Stomach smooth muscle (tissue), 2 donors: ENCODE measurements around the gene UGT1A8.
"Not testable (repeated sequence)": the region's sequence is repeated elsewhere in the genome, so short reads cannot be mapped to it uniquely, and the experiment has no call there.

ENCODE experiments used
- H3K27ac ChIP-seq: one replicate; pipeline ENCODE4 v1.7.0; 2013; ENCODE audit warnings: mild to moderate bottlenecking, low read length, inconsistent platforms
- H3K27me3 ChIP-seq, 2 donors: one replicate each; pipeline ENCODE4 v1.7.0; 2013; ENCODE audit warnings: low read length in 2 of 2; ENCODE audit not compliant: insufficient read depth in 2 of 2, control insufficient read depth in 1 of 2
- H3K36me3 ChIP-seq, 2 donors: one replicate each; pipeline ENCODE4 v1.7.0; 2013; ENCODE audit warnings: low read length in 2 of 2; ENCODE audit not compliant: control insufficient read depth in 2 of 2, insufficient read depth in 2 of 2
- H3K4me1 ChIP-seq: one replicate; pipeline ENCODE4 v1.7.0; 2013; ENCODE audit warnings: low read length; ENCODE audit not compliant: control insufficient read depth, insufficient read depth
- H3K4me3 ChIP-seq, 2 donors: one replicate each; pipeline ENCODE4 v1.7.0; 2013; ENCODE audit warnings: low read length in 2 of 2
- H3K9ac ChIP-seq, 2 donors: one replicate each; pipeline ENCODE4 v1.7.0; 2013; ENCODE audit warnings: low read length in 2 of 2, mild to moderate bottlenecking in 1 of 2
- H3K9me3 ChIP-seq, 2 donors: one replicate each; pipeline ENCODE4 v1.7.0; 2013; ENCODE audit warnings: low read length in 2 of 2; ENCODE audit not compliant: control insufficient read depth in 2 of 2
- donor health status: healthy.
- donor health status: Pancreatic carcinoma.

Gene UGT1A8

GRCh38 chr2:233598952-233599351, 18.5 kb upstream of the UGT1A8 start:
- Histone ChIP-seq H3K9ac (no peak overlapping the region), H3K4me3 (no peak overlapping the region), H3K9me3 (no peaks in the 10 kb centered on the region), H3K27ac (no peak overlapping the region), H3K36me3 (no peaks in the 10 kb centered on the region), H3K27me3 (peaks cover 0 to 2% of the 10 kb centered on the region in 2 donors), H3K4me1 (peaks cover 2% of the 10 kb centered on the region)

GRCh38 chr2:233600386-233600785, 17.0 kb upstream of the UGT1A8 start:
- no peak overlapping the region for H3K27ac ChIP-seq
- H3K27me3 ChIP-seq = peaks cover 0 to 2% of the 10 kb centered on the region in 2 donors
- H3K9ac ChIP-seq = no peak overlapping the region
- peaks cover 2% of the 10 kb centered on the region for H3K4me1 ChIP-seq
- H3K4me3 ChIP-seq = no peak overlapping the region
- H3K36me3 ChIP-seq = no peaks in the 10 kb centered on the region
- no peaks in the 10 kb centered on the region for H3K9me3 ChIP-seq

- Histone ChIP-seq H3K36me3 (no peaks in the 10 kb centered on the region), H3K27me3 (peaks cover 0 to 2% of the 10 kb centered on the region in 2 donors), H3K4me1 (peaks cover 2% of the 10 kb centered on the region), H3K27ac (no peak overlapping the region), H3K9ac (no peak overlapping the region), H3K9me3 (no peaks in the 10 kb centered on the region), H3K4me3 (no peak overlapping the region)
Observed at GRCh38 chr2:233602076-233602475, 15.4 kb upstream of the UGT1A8 start.

GRCh38 chr2:233603520-233603919, 13.9 kb upstream of the UGT1A8 start:
- no peaks in the 10 kb centered on the region for H3K36me3 ChIP-seq
- H3K4me1 ChIP-seq = peaks cover 2% of the 10 kb centered on the region
- H3K27me3 ChIP-seq = peaks cover 0 to 2% of the 10 kb centered on the region in 2 donors
- H3K4me3 ChIP-seq = no peak overlapping the region
- no peak overlapping the region for H3K9ac ChIP-seq
- no peaks in the 10 kb centered on the region for H3K9me3 ChIP-seq
- H3K27ac ChIP-seq = no peak overlapping the region

- H3K4me3 ChIP-seq = no peak overlapping the region
- no peak overlapping the region for H3K9ac ChIP-seq
- peaks cover 0 to 2% of the 10 kb centered on the region in 2 donors for H3K27me3 ChIP-seq
- no peak overlapping the region for H3K27ac ChIP-seq
- peaks cover 2% of the 10 kb centered on the region for H3K4me1 ChIP-seq
- no peaks in the 10 kb centered on the region for H3K36me3 ChIP-seq
- no peaks in the 10 kb centered on the region for H3K9me3 ChIP-seq
Observed at GRCh38 chr2:233604826-233605225, 12.6 kb upstream of the UGT1A8 start.

GRCh38 chr2:233605680-233606079, 11.8 kb upstream of the UGT1A8 start:
- peaks cover 2% of the 10 kb centered on the region for H3K4me1 ChIP-seq
- H3K9me3 ChIP-seq = no peaks in the 10 kb centered on the region
- H3K36me3 ChIP-seq = no peaks in the 10 kb centered on the region
- no peaks in the 10 kb centered on the region for H3K27me3 ChIP-seq
- no peak overlapping the region for H3K27ac ChIP-seq
- no peak overlapping the region for H3K4me3 ChIP-seq
- no peak overlapping the region for H3K9ac ChIP-seq

GRCh38 chr2:233611284-233611683, 6.1 kb upstream of the UGT1A8 start:
- Histone ChIP-seq H3K27me3 (no peaks in the 10 kb centered on the region), H3K4me3 (no peak overlapping the region), H3K9me3 (no peaks in the 10 kb centered on the region), H3K27ac (no peak overlapping the region), H3K36me3 (no peaks in the 10 kb centered on the region), H3K4me1 (no peaks in the 10 kb centered on the region), H3K9ac (no peak overlapping the region)

GRCh38 chr2:233620204-233620603, 2.8 kb downstream of the UGT1A8 start:
- no peaks in the 10 kb centered on the region for H3K4me1 ChIP-seq
- H3K27me3 ChIP-seq = no peaks in the 10 kb centered on the region
- no peak overlapping the region for H3K27ac ChIP-seq
- H3K4me3 ChIP-seq = no peak overlapping the region
- no peaks in the 10 kb centered on the region for H3K9me3 ChIP-seq
- no peak overlapping the region for H3K9ac ChIP-seq
- H3K36me3 ChIP-seq = no peaks in the 10 kb centered on the region

GRCh38 chr2:233621863-233622262, 4.4 kb downstream of the UGT1A8 start:
- H3K4me1 ChIP-seq = not testable (repeated sequence)

GRCh38 chr2:233627331-233628025, 10.0 kb downstream of the UGT1A8 start:
- Histone ChIP-seq H3K36me3 (no peaks in the 10 kb centered on the region), H3K4me3 (no peak overlapping the region), H3K9ac (no peak overlapping the region), H3K27ac (no peak overlapping the region), H3K4me1 (no peaks in the 10 kb centered on the region), H3K9me3 (no peaks in the 10 kb centered on the region), H3K27me3 (no peaks in the 10 kb centered on the region)

More at GRCh38 chr2:233621863-233622262, 4.4 kb downstream of the UGT1A8 start:
- not testable (repeated sequence) for H3K9me3 ChIP-seq, H3K36me3 ChIP-seq, H3K4me3 ChIP-seq, H3K9ac ChIP-seq, H3K27me3 ChIP-seq, H3K27ac ChIP-seq

GRCh38 chr2:233636306-233636705, 18.9 kb downstream of the UGT1A8 start, which contains the start of gene UGT1A10:
Gene UGT1A10 (plus strand): TSS chr2:233636448. CDS start chr2:233636523, 75 bp downstream.
- H3K36me3 ChIP-seq, H3K27ac ChIP-seq, H3K27me3 ChIP-seq, H3K9me3 ChIP-seq, H3K4me3 ChIP-seq, H3K4me1 ChIP-seq, H3K9ac ChIP-seq: not testable (repeated sequence)
